ENCODE measurements around the gene MAST4.

Gene MAST4

DNA sequence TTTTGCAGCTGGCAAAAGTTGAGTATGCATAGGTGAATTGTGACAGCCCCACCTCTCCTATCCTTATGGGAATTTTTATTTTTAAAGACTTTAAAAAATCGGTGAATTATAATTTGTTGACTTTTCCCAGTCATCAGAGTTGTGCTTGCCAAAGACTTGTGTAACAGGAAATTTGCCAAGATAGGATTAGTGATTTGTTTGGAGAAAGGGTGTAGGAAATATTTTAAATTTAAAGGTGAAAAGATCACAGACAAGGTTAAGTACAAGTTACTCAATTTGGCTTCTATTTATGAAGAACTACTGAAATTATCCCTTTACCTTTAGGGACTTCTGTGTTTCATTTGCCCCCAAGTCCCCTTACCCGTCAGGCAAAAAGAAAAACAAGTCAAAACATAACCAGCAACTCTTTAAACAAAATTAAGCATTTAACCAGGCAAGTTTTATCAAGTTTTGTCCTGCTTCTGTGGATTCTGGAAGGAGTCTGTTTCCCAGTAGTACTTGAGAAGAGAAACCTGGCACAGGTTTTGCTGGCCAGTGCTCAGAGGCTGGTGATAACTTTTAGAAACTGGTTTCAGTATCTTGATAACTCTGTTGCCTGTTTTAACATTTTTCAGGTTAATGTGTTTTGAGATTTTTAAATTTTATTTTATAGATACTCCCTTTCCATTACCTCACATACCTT is 285.4 kb downstream of the MAST4 start:
- DNase-seq, result no peak

- no peak for DNase-seq
These were observed 286.5 kb downstream of the MAST4 start for GRCh38 chr5:66882606-66883227.

DNA sequence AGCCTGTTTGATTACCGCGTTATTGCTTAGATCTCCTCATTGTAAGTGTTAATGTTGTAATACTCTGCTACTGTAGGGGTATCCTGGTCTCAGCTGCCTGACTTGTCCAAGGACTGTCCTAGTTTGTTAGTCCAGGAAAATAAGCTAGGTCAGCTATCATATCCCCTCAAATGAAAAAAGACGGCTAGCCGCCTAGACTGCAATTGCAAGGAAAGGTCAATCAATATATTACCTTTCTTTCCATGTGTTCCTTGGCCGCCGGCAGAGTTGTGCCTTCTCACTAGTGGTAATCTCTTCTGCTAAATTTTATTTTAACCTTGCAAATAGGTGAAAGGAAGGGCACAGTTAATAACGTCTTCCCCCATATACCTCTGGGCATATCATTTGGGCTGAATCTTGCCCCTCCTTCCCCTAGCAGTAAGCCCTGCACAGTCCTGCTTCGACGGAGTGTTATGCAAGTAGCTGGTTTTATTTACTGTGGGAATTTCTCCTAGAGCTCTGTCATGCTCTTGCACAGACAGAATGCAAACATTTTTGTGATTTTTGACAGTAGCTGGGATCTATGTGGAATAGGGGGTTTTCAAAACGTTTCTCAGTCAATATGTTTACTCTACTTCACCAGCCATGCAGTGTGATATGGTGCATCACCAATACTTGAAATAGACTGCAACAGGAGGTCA is 288.5 kb downstream of the MAST4 start:
- no peak for DNase-seq

- no peak for DNase-seq
These were observed 290.7 kb downstream of the MAST4 start for GRCh38 chr5:66886941-66887340.

- DNase-seq, result no peak
These were observed 292.4 kb downstream of the MAST4 start for GRCh38 chr5:66888613-66889012.

DNA sequence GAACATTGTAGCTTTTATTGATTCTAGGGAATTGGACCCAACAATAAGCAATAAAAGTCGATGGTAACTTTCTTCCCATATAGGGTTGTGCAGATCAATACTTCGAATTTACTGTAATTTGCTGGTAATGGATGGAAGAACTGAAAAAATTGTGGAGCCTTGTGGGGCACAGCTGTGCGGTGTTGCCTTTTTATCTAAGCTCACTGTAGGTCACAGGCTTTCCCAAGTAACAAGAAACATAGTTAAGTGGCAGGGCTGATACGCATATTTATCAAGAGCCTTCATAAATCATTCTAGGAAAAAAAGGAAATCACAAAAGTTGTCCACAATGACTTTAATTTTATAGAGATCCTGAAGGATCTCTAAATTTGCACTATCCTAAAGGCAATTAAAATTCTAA is 292.9 kb downstream of the MAST4 start:
- DNase-seq, result no peak

DNA sequence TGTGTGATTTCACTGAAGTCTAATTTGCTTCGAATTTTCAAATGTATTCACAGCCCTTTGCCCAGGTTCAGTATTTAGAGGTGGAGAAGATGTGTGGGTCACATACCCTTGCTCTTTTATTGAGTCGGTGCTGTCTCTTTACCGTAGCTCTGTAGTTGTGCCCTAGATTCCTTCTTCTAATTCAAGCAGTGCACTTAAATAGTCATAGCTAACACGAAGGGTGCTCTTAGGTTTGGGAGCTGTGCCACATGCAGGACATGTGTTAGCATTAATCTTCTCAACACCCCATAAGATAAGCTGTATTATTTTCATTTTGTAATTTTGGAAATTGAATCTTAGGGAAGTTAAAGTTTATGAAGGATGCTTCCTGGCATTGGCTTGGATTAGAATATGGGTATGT is 293.3 kb downstream of the MAST4 start:
- no peak for DNase-seq

DNA sequence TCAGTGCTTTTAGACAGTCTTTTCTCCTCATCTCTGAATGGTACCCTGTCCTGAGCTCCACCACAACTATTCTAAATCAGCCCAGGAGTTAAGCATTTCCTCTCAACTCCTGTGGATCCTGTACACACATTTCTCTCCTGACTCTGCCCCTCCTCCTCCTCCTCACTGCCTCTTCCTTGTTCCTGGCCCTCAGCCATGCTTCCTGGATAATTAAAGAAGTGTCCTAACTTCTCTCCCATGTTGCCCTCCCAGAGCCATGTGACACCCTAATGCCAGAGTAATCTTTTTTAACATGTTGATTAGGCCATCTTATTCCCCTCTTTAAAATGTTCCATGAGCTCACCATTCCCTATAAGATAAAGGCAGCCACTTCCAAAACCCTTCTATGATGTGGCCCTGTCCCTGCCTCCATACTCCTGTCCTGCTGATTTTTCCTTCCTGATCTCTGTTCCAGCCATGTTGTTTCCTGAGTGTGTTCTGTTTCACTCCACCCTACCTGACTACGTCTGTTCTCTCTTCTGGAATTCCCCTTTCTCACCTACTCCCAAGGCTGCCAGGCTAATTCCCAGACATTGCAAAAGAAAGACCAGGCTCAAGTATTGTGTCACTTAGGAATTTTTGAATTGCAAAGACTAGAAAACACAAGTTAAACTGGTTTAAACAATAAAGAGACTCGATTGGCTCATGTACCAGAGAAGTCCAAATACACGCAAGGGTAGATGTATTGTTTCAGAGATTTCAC is 295.2 kb downstream of the MAST4 start:
- no peak for DNase-seq

- DNase-seq, result no peak
These were observed 296.5 kb downstream of the MAST4 start for GRCh38 chr5:66892716-66893115.

DNA sequence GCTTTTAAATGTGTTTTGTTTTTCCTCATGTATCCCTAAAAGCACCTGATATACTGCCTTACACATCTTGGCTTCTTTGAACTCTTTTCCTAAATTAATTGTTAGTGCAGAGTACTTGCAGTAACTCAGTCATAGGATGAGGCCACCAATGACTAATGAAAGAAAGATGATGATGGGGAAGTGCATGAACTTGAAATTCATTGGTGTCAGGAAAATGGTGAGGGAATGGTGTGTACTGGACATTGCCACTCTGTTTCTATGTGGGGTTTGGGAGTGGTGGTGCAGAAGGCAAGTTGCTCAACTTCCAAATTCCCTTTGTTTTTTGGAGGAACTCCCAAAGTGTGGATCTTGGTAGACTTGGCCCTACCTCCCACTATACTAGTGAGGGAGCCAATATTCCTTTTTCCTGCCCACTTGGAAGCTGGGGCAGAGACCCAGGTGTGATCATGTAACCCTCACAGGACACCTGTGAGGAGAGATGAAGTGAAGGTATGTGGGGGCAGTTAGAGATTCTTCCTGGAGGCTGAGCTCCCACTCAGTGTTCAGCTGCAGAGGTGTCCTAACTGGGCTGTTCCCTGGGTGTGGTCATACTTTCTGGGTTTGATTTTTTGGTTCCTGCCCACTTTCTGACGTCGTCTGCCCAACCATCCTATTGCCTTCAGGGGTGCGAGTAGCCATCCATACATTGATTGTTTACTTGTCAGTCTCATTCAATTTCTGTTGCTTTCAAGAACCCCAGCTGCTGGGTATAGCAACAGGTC is 298.5 kb downstream of the MAST4 start:
- no peak for DNase-seq

GRCh38 chr5:66896171-66896570 is 300.0 kb downstream of the MAST4 start:
- no peak for DNase-seq

GRCh38 chr5:66897356-66897755 is 301.2 kb downstream of the MAST4 start:
- no peak for DNase-seq

DNA sequence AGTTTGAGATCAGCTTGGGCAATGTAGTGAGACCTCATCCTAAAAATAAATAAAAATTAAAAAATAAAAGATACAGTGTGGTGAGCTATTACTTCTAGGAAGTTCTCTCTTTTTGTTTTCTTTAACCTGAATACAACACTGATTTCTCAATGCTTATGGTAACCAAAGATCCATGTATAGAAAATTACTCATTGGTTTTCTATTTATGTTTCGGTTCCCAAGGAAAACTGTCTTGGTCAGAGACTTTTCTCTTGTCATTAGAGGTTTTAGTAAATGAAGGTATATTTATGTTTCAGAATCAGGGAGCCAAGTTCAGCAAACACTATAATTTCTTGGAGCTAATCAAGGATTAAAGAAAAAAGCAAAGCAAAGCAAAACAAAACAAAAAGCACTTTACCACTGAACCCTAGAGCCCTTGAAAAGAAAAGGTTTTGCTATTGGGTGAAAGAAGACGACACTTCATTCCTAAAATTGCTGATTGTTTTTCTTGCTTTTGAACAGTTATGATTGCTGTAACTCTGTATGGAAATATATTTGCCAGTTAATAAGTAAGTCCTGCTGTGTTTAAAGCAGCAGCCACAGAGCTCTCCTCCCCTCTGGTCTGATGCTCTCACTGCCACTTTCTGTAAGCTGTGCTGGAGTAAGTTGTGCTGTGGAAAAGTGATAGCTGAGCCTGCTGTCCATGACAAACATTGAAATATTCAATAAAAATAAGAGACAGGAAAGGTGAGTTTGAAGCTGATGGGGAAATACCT is 302.2 kb downstream of the MAST4 start:
- no peak for DNase-seq

GRCh38 chr5:66903218-66903617 is 307.0 kb downstream of the MAST4 start:
- DNase-seq, result no peak

DNA sequence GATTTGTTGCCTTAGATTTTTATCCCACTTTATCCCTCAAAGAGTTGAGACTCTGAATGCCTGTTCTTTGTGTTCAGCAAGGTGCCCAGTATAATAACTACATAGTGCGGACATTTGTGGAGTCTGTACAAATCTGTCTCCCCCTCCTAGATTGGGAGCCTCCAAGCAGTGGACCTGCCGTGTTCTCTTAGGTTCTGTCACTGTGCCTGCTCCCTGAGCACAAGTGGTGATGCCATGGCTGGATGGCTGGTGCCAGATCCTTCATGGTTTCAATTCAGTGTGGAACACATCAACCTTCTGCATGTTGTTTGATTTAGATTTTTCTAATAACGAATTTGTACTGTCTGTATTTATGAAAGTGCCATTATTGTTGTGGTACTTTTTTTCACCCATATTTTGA is 307.5 kb downstream of the MAST4 start:
- DNase-seq, result no peak

DNA sequence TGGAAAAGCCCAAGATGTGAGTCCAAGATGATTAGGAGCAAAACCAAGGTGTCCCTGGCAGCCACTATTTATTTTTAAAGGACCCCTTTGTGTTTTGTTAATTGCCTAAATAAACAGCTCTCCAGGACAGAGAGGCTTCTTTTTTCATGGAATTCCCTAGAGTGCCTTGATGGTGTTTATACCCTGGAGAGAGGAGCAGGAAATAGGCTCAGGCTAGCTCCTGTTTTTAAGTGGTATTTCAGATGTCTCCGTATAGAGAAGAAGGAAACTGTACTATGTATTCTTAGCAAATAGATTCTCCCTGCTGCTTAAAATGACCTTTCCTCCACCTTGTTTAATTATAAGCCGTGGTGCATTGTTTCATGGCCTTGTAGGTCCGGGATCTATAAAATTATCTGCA is 308.0 kb downstream of the MAST4 start:
- DNase-seq, result no peak

DNA sequence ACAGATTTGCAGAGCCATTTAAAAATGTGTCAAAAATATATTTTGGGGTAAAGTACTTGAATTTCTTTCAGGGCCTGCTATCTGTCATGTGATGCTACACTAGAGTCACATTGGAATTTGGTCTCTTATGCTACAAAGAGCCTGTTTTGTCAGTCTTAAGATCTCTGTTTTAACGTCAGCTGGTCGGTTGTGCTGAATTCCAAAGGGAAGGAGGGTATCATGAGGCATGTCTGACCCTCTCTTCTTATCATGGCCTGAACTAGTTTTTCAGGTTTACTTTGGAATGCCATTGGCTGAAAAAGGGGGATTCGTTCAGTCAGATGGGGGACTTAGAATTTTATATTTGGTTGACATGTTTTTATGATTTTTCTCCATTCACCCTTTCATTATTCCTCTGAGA is 309.8 kb downstream of the MAST4 start:
- no peak for DNase-seq

DNA sequence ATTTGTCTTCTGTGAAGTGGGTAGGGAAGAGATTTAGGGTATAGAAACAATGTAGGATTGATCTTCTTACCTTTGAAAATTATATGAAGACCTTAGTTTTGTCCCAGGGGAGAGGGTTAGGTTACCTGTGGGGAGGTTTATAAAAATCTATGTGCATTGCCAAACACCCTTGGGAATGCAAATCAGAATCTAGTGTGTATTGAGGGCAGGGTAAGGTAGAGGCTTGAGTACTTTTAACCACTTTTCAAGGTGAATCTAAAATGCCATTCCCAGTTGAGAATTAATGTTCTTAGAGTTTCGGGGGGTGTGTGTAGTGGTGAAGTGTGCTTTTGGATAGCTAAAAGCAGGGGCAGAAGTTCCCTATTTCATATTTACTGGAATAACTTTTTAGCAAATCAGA is 312.0 kb downstream of the MAST4 start:
- no peak for DNase-seq

DNA sequence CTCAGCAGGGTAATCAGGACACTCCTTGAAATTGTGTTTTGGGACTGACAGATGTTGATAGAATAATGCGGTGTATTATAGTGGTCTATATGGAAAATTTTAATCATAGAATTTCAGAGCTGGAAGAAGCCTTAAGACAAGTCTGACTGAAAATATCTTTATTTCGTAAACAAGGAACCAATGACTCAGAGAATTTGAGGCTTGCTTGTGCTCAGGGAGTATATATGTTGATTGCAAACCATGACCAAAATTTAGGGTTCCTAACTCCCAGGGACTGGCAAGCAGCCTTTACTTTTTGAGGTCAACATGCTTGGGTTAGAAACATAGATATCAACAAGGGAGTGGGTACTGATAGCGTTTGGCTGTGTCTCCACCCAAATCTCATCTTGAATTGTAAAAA is 313.2 kb downstream of the MAST4 start:
- no peak for DNase-seq

GRCh38 chr5:66912787-66913186 is 316.6 kb downstream of the MAST4 start:
- DNase-seq, result no peak

DNA sequence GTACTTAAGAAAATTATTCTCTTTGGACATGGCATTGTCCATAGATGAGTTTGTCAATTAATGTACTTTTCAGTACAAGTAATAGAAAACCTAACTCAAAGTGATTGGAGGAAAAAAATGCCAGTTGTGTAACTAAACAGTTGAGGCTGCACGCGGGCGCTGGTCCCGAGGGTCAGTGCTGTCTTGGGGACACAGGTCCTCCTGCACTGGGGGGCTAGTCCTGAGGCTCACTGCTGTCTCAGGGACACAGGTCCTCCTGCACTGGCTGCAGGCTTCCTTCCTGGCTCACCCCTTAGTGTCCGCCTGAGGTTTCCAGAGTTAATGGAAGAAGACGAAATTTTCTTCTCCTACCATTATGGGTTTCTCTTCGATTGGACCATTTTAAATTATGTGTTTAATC is 319.3 kb downstream of the MAST4 start:
- no peak for DNase-seq

- DNase-seq, result no peak
These were observed 326.7 kb downstream of the MAST4 start for GRCh38 chr5:66922881-66923280.
